ENCODE measurements around the gene EN1. TPM values are rescaled to one million over a fixed set of nuclear protein-coding genes. Genes with fewer than 3 reads are reported as not detected.

The EN1 gene
- total RNA-seq, 4 donors from 2014 or later, result 0.11 TPM; not detected in 3

DNA sequence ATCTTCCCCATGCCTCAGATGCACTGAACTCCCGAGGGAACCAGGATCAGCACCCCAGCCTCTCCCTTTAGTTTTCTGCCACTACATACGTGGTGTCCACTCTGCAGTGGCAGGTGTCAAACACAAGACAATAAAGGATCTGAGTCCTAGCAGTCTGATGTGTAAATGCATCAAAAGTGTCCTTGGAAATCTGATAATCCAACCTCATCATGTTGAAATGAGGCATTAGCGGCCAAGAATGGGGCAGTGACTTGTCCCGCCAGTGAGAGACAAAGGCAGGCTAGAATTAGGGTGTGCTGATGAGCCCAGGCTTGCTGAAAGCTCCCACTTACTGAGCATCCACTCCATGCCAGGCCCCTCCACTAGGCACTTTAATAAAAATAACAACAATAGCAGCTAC, 52.9 kb downstream of the EN1 start:
- Histone ChIP-seq H3K9me3 (no peaks in the 10 kb centered on the region), H3K27ac (no peak overlapping the region), H3K4me1 (no peaks in the 10 kb centered on the region), H3K27me3 (no peaks in the 10 kb centered on the region), H3K36me3 (no peaks in the 10 kb centered on the region), H3K4me3 (replicated peaks in 1 of 3) (no peak overlapping the region)
- DNase-seq, result no peak
- WGBS, 2 donors, result 81 to 83% methylated on average over 4 of the region's 4 CpGs
- no peak for TF ChIP-seq POLR2A (IDR thresholded peaks at IDR 0.05)
- TF ChIP-seq, protein P1, sequence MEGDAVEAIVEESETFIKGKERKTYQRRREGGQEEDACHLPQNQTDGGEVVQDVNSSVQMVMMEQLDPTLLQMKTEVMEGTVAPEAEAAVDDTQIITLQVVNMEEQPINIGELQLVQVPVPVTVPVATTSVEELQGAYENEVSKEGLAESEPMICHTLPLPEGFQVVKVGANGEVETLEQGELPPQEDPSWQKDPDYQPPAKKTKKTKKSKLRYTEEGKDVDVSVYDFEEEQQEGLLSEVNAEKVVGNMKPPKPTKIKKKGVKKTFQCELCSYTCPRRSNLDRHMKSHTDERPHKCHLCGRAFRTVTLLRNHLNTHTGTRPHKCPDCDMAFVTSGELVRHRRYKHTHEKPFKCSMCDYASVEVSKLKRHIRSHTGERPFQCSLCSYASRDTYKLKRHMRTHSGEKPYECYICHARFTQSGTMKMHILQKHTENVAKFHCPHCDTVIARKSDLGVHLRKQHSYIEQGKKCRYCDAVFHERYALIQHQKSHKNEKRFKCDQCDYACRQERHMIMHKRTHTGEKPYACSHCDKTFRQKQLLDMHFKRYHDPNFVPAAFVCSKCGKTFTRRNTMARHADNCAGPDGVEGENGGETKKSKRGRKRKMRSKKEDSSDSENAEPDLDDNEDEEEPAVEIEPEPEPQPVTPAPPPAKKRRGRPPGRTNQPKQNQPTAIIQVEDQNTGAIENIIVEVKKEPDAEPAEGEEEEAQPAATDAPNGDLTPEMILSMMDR (IDR thresholded peaks at IDR 0.05), result no peak
- intact Hi-C loops (cut with DNase I), result no loop called here

Other genes with a start within 250 kb of the EN1 start
- 10 to 100 TPM in 1 of 4 donors, 1 to 10 TPM in 3; 1.1 to 11.0 (median 3.0) TPM for gene MARCO, start 94.5 kb upstream of the EN1 start, total RNA-seq